SIG-M5 treated with dmso at 0.1 percent for 504 hours (cell line): Measurements from ENCODE around the gene DISC1.

Experiments
- DNase-seq: peaks from one replicate; lab custom pipeline; 2025; ENCODE audit not compliant: unreplicated experiment; lab: John Stamatoyannopoulos, UW

DISC1 gene

DNA sequence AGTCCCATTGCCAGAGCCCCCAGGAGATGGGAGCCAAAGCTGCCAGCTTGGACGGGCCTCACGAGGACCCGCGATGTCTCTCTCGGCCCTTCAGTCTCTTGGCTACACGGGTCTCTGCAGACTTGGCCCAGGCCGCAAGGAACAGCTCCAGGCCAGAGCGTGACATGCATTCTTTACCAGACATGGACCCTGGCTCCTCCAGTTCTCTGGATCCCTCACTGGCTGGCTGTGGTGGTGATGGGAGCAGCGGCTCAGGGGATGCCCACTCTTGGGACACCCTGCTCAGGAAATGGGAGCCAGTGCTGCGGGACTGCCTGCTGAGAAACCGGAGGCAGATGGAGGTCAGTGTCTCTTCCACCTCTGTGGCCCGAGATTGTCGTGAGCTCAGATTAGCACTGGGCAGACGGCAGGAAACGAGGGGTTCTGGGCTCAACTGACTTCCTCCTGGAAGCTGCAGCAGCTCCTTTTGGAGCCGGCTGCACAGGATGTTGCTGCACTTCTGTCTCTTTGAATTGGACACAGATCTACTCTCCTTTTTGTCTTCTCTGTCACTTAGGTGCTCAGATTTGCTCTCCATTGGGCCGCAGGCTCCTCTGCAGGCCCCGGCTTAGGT lies 68.0 kb downstream of the DISC1 start:
- no peak for DNase-seq

DNA sequence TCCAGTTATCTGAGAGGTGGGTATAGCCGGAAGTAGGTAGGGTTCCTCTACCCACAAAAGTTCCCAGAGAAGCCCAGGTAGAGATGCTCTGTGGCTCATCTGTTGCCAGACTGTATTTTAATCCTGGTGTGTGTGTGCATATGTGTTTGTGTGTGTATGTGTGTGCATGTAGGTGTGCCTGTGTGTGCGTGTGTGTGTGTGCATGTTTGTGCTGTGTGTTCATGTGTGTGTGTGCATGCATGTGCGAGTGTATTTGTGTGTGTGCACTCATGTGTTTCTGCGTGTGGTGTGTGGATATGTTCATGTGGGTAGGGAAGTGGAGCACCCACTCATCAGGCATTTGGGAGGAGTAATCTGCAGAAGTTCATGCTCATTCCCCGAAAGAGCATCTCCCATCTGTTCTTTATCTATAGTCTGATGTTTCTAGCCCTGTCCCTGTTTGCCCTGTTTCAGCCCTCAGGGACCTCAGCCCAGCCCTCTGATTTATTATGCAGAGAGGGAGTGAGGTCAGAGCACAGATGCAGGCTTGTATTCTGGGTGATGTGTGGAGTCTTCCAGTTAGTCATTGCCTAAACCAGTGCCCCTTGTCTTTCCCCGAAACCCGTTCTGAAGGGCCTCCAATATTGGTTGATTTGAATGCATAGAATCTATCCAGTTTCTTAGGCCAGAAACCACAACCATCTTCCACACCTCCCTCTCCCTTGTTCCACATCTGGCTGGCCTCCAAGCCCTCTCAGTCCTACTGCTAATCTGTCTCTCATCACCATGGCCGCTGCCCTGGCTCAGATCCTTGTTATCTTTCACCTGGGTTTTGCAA lies 69.1 kb downstream of the DISC1 start:
- no peak for DNase-seq

DNA sequence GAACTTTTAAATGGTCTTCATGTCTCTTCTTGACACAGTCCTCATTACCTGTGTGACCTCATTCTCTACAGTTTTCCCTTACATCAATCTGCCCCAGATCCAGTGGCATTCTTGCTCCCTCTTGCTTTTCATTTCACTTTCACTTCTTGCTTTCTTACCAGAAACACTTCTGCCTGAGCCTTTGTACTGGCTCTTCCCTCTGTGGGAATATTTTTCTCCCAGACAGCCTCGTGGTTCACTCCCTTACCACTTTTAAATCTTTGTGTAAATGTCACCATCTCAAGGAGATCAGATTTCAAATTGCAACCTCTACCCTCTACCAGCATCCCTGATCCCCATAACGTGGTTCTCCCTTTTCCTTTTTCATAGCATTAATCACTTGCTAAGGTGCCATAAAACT lies 73.2 kb downstream of the DISC1 start:
- DNase-seq, result no peak

DNA sequence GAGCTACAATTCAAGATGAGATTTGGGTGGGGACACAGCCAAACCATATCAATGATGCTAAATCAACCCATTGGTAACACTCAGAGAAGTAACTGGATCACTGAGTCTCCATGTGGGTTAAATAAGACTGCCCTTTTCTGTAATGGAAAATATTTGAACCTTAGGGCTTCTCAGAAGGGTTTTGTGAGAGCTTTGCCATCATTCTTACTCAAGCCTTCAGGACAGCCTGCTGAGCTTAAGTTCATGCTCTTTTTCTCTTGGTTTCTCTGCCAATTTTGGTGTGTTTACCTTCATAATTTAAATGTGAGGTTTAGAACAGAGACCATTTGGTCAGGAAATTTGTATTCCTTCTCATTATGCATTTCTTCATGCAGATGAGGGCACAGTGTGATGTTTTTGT lies 74.7 kb downstream of the DISC1 start:
- DNase-seq, result no peak

DNA sequence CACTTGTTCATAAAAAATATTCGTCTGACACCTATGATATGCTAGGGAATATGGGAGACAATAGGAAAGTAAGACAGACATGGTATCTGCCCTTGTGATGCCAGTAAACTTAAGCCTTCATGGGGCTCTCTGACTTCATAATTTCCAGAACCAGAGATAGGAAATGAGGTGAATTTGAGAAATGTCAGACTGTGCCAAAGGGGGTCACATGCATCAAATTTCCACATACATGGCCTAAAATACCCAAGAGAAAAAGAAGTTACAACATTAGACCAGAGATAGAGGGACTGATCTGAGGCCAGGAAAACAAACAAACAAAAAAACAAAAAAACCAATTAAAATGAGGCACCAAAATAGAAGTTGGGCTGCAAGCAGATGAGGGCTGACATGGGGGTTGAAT lies 75.7 kb downstream of the DISC1 start:
- DNase-seq, result no peak

DNA sequence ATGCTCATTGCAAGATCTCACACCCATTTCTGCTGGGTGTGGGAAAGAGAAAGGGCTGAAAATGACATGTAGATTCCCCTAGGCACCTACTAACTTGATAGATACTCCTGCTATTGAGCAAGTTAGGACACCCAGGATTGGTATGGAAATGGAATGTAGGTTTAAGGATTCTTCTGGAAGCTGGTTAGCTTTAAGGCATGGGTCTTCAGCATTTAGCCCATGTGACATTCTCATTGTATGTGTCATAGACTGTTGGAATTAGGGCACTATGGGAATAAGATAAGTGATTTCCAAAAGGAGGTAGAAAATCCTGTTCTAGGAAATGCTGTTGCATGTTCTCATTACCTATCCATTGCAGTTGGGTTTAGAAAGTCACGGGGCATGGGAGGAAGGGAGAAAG lies 76.2 kb downstream of the DISC1 start:
- DNase-seq, result no peak

DNA sequence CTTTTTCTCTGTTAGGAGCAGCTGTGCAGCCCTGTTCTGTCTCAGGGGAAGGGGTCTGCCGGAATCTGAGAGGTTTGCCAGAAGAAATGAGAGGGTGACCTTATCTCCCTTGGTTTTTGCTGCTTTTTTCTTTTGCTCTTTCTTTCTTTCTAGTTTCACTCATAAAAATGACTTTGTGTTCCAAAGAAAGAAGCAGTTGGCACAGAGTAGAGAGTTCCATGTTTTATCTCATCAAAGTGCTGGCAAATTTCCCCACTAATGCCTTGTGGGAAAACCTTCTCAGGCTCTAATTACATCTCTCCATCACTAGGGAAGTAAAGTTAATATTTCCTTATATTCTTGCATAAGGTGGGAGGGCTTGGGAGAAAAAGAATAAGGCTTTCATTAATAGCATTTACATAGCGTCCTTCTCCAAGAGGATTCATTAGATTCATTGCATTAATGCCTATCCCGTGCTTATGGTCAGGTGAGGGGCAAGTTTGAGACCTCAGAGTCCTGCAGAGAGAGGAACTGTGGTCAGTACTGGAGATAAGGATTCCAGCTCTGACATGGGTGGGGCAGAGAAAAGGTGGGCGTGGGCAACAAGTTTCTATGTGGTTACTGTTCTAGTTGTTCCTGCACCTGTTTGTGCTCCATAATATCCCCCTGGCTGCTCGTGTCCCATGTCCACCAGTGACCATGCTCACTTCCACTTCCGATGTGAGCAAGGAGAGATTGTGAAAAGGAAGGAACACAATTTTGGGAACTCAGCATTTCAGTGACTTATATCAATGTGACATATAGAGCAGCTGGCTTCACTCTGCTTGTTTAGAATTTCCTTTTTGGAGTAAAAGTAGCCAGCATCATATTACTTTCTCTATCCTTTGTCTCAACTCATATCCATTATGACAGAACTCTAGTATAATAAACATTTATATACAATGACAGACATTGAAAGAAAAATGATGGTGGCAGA lies 79.5 kb downstream of the DISC1 start:
- no peak for DNase-seq

DNA sequence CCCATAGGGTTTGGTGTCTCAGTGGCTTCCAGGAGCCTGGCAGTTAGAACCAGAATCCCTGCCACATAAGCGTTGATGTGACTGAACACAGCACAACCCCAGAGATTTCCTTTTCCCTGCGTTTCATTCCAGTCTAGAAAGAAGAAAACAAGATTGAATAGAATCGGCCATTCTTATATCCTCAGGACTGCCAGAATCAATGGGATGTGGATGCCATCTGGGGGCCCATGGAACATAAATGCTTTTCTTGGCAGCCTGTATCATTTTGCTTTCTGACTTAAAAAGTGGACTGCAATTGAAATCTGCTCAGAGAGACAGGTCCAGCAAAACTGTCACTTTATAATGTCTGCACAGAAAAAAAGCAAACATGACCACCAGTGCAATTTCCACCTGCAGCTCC lies 80.3 kb downstream of the DISC1 start:
- DNase-seq, result no peak

DNA sequence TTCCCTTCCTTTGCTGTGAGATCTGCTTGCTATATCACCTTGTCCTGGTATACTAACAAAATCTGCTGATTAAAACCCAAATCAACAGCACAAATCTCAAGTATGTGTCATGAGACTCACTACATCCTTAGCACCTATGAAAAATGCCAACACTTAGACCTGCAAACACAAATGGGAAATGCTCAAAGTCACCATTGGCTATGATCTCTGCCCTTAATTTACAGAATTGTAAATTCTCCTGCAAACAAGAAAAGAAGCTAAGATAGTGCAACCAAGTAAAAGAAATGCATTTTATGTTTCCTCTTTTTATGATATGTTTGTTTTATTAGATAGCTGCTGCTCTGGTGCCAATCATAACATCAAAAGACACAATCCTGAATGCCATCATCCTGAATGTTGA lies 80.8 kb downstream of the DISC1 start:
- no peak for DNase-seq

DNA sequence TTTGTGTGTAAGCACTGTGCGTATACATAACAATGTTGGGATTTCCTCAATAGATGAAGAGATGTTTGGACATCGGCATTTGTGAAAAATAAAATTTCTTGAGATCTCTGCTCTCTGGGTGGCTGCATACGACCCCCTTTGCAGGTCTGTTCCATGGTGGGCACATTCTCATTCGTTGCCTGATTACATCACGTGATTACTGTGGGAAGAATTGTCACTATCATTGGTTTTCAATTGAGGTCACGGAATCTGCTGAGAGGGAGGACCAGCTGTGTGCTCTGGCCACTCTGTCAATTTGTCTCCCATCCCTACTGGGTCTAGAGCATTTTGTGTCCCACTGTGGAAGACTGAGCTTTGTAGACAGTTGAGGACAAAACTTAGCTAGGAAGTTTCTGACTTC lies 81.8 kb downstream of the DISC1 start:
- no peak for DNase-seq

DNA sequence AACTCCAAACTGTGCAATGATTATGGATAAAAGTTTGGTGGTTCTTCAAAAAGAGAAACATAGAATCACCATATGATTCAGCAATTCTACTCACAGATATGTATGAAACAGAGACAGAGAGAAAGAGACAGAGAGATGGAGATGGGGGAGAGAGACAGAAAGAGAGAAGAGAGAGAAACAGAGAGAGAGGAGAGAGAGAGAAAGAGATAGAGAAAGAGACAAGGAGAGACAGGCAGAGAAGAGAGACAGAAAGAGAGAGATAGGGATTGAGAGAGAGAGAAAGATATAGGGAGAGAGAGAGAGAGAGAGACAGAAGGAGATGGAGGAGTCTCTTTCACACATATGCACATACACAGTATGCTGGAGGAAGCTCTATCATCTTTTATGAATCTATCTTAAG lies 87.8 kb downstream of the DISC1 start:
- no peak for DNase-seq

DNA sequence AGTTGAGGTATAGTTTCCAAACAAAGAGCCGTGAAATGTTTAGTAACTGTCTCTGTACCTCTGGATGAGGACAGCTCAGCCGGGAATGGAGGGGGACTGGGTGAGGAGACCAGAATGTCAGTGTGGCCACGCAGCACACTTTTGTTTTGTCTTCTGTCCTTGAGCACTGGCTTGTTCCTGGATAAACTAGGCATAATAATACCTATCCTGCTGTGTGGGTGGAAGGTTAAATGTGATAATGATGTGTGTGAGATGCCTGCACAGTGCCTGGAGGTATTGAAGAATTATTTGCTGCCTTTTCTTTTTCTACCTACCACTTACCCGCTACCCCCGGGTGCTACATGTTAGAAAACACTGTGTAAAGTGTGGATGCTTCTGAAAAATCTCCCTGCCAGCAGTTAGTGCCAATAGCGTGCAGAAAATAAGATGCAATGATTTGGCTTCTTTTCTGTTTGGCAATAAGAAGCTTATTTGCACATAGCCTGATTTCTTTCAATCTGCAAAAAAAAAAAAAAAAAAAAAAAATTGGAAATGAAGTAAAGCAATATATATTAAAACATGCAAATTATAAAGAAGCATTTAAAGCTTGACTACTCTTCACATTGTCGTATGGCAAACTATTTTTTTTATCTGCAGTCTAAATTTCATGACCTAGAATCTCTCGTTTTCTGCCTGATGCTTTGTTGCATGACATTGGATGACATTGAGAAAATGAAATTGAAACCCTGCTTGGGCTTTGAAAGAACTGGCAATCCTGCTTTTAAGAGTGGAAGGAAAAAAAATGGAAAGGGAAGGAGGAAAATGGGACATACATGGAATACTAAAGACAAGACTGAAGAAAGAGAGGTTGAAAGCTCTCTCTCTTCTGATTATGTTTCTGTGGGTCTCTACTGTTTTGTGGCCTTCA lies 89.5 kb downstream of the DISC1 start:
- DNase-seq, result no peak

DNA sequence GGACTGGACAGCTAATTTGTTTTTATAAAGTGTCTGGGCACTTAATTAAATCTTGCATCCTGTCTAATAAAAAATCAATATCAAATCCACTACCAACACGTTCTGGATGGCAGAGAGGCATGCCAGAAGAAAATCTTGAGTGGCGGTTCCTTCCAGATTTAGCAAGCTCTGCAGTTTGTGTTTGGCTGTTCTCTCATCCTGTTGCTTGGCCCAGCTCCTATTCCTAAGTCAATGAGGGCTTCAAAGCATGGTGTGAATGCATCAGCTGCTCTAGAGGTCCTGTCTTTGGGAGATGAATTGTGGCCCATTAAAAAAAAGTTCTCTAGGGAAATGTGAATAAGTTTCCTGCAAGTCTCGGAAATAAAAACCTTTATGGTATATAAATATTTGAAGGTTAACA lies 90.3 kb downstream of the DISC1 start:
- no peak for DNase-seq

DNA sequence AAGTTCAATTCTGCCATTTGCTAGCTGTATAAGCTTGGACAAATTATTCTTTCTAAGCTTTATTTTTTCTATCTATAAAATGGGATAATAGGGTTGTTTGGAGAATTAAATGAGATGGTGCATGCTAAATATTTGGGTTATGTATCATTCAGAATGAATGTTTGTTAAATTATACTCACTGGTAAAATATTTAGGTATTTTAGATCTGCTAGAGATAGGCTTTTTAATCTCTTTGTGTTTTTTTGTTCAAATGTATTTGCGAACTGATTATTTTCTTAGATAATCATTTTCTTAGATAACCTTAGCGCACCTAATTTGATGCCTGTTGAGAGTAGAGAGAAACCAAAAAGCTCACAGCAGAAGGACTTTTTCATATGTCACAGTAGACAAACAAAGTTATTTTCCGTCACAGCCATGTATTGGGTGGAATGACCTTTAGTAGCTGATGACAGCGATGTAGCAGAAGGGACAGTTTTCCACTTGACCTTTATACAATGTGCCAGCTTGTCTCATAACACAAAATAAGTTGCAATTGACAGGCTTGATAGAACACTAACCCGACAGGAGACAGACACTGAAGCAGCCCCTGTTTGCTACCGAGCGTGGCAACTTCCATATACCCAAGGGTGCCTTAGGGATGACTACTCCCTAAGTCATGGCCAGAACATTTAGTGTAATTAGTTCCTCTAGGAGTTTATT lies 93.0 kb downstream of the DISC1 start:
- DNase-seq, result no peak

DNA sequence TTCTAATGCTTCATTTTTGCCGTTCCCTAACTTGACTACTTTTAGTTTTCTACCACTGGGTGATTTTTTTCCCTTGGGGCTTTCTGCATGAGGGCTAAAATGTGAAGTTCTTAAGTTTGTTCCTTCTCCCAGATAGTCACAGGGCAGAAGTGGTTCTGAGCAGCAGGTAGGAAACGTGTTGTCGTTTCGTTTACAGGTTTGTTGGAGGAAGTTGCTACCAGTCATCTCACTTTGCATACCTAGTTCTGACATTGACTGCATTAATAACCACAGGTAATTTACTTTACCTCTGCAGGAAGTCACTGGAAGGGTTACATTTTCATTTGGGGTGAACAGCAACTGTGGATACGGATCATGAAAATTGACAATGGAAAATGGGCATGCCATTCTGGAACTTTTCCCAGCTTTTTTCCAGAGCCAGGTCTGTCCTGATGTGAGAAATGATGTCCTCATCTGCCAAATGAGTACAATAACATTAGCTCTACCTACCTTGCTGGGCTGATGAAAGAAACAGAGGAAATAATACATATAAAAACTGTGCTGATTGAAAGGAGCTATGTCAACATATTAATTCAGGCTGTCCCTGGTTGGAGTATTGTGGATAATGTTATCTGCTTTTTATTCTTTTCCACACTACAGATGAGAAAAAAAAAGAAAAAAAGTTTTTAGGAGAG lies 94.2 kb downstream of the DISC1 start:
- no peak for DNase-seq

DNA sequence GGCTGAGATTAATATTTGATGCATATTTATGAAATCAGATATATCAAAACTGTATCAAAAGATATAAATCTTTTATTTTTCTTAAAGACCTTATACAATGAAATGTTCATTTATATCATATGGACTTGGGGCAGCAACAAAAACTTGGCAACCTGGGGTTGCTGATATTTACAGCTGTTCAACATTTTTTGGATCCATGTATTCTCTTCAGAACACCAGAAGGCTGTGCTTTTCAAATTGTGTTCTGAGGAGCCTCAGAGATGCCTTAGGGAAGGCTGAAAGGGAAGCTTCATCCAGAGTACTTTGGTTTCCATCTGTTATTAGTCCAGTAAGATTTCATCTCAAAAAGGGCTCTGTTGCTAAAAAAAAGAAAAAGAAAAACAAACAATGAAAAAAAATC lies 94.8 kb downstream of the DISC1 start:
- no peak for DNase-seq

DNA sequence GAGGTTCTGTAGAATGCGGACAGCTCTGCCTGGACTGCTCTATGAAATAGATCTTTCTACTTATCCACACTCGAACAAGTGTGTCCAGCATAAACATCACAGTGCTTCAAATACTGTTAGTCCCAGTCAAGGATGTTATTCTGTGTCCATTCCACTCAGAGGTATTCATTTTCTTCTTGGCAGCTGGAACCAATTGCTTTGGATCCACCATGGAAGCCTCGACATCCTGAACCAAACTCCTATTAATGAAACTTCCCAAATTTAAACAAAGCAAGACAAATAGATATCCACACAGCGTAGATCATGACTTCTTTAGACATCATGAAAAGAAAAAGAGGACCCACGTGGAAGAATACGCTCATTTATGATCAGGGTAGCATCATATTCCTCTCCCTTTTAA lies 95.8 kb downstream of the DISC1 start:
- no peak for DNase-seq

DNA sequence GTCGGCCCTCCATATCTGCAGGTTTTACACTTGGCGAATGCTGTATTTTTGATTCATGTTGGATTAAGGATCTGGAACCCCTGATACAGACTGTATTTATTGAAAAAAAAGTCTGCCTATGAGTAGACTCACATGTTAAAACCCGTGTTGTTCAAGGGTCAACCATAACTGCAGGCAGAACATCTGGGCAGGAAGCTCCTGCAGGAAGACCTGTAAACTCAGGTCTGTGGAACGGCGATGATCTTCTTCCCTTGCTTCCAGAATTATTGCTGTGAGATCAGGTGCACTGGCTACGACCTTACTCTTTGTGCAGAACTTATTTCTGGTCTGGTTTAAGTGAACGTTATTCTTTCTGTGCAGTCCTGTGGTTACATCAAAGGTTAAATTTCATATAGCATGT lies 96.6 kb downstream of the DISC1 start:
- no peak for DNase-seq

DNA sequence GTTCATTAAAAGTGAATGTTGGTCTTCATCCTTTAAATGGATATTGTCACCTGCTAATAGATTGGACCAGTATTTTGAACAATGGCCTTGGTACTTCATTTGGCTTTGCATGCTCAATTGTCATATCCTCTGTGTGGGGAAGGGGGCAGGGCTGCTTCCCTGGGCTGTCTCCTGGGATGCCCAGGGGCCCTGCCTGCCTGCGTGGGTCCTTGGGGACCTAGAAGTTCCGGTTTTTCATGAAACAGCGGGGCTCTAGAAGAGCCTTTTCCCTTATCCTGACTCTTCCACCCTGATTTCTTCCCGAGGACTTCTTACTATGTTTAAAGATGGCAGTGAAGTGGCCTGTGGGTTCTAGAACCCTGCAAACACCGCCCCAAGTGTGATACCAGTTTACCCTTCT lies 97.5 kb downstream of the DISC1 start:
- no peak for DNase-seq
